ENCODE measurements around the gene TAP1.

Gene TAP1

DNA sequence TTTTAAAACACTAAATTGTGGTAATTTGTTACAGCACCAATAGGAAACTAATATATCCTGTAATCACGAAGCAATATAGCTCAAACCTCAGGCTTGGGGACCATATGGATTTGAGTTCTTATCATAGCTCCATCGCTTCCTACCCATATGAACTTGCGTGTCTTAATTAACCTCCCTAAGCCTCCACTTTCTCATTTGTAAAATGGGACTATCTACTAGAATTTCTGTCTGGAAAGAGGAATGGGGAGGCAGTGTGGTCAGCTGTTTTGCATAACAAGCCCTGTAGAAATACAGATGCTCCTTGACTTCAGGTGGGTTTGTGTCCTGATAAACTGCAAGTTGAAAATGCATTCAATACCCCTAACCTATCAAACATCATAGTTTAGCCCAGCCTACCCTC is 53.8 kb downstream of the TAP1 start:
- Histone ChIP-seq H3K9me3 (ENCODE audit: low read length) (no peaks in the 10 kb centered on the region), H3K27me3 (ENCODE audit: insufficient read depth, low read length) (peaks cover 10% of the 10 kb centered on the region), H2AFZ (ENCODE audit: low read depth, low read length) (no peak overlapping the region), H3K36me3 (ENCODE audit: insufficient read depth, low read length) (no peaks in the 10 kb centered on the region), H3K4me1 (ENCODE audit: insufficient read depth, low read length) (no peaks in the 10 kb centered on the region), H3K4me3 (ENCODE audit: low read length) (no peak overlapping the region)

DNA sequence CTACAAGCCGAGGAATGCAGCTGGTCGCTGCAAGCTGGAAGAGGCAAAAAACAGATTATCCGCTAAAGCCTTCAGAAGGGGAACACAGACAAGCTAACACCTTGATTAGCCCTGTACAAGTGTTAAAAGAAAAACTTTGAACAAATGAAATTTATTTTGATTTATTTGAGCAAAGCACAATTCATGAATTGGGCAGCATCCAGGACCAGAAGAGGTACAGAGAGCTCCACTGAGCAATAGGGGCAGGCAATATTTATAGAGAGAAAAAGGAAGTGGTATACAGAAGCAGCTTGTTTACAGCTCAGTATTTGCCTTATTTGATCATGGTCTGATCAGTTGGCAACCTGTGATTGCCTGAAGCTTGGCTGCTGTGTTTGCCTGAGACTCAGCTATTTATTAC is 54.3 kb downstream of the TAP1 start:
- Histone ChIP-seq H3K36me3 (ENCODE audit: insufficient read depth, low read length) (no peaks in the 10 kb centered on the region), H3K4me1 (ENCODE audit: insufficient read depth, low read length) (no peaks in the 10 kb centered on the region), H3K4me3 (ENCODE audit: low read length) (no peak overlapping the region), H3K27me3 (ENCODE audit: insufficient read depth, low read length) (peaks cover 16% of the 10 kb centered on the region), H3K9me3 (ENCODE audit: low read length) (no peaks in the 10 kb centered on the region), H2AFZ (ENCODE audit: low read depth, low read length) (no peak overlapping the region)

DNA sequence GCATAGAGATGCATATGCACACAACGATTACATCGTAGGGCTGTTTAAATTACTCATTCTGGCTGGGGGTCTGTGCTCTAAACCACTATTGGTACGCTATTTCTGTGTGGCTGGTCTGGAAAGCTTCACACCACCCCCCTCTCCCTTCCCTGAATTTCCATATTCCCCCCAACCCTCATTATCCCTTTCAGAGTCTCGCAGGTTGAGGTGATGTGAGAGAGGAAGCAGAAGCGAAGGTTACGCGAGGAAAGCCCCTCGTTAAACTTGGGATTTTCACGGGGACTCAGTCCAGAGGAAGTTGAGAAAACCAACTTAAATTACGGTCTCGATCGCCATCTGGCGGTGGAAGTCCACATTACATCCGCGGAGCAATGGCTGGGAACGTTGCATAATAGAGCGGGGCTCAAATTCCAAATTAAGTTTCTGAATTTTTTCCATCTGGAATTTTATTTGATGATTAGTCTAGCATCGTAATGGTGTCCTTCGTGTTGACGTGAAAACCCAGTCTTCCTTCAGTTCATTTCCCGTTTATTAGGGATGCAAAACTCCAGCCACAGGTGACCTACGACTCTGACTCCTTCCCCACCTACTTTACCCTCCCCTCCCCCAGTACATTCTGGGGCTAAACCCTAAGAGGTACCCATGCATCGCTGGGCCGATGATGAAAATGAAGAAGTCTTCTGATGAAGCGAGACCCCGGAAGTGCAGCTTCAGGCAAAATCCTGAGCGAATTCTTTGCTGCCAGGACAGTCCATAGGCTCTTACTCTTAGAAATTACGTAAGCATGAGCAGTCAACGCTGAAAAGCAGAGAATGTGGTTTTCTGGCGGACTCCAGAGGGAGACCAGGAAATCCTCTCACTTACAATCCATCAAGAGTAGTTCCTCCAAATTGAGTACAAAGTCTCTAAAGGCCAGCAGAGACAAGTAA is 56.4 kb downstream of the TAP1 start:
- Histone ChIP-seq H3K36me3 (ENCODE audit: insufficient read depth, low read length) (no peaks in the 10 kb centered on the region), H2AFZ (ENCODE audit: low read depth, low read length) (peak overlapping the region; percentile 38), H3K4me3 (ENCODE audit: low read length) (peak overlapping the region; percentile 11), H3K4me1 (ENCODE audit: insufficient read depth, low read length) (no peaks in the 10 kb centered on the region), H3K27me3 (ENCODE audit: insufficient read depth, low read length) (peaks cover 20% of the 10 kb centered on the region), H3K9me3 (ENCODE audit: low read length) (no peaks in the 10 kb centered on the region)
